MV-4-11 (cell line): ENCODE data around the gene TMPRSS13.
"Not testable (repeated sequence)": the region's sequence is repeated elsewhere in the genome, so short reads cannot be mapped to it uniquely, and the experiment has no call there.

Source experiments
- DNase-seq: peaks from one replicate; lab custom pipeline; 2025; lab: John Stamatoyannopoulos, UW

Gene TMPRSS13

GRCh38 chr11:117930668-117931330 is 1.6 kb upstream of the TMPRSS13 start:
- DNase-seq = peak; percentile 38

- DNase-seq = no peak
These were observed 841 bp upstream of the TMPRSS13 start for GRCh38 chr11:117929916-117930570.

GRCh38 chr11:117928446-117929141 is 608 bp downstream of the TMPRSS13 start:
- peak; percentile 60 for DNase-seq

GRCh38 chr11:117927926-117928325 is 1.3 kb downstream of the TMPRSS13 start:
- DNase-seq = no peak

- not testable (repeated sequence) for DNase-seq
These were observed 3.0 kb downstream of the TMPRSS13 start for GRCh38 chr11:117926166-117926565.

- no peak for DNase-seq
These were observed 3.8 kb downstream of the TMPRSS13 start for GRCh38 chr11:117925198-117925925.

GRCh38 chr11:117924631-117925170 is 4.5 kb downstream of the TMPRSS13 start:
- DNase-seq = no peak

GRCh38 chr11:117923773-117924172 is 5.4 kb downstream of the TMPRSS13 start:
- DNase-seq = no peak

GRCh38 chr11:117923275-117923674 is 5.9 kb downstream of the TMPRSS13 start:
- no peak for DNase-seq

- no peak for DNase-seq
These were observed 7.3 kb downstream of the TMPRSS13 start for GRCh38 chr11:117921893-117922292.

GRCh38 chr11:117921456-117921855 is 7.7 kb downstream of the TMPRSS13 start:
- DNase-seq = no peak

- DNase-seq = no peak
These were observed 9.4 kb downstream of the TMPRSS13 start for GRCh38 chr11:117919781-117920221.

GRCh38 chr11:117919341-117919740 is 9.9 kb downstream of the TMPRSS13 start:
- DNase-seq = no peak

- DNase-seq = no peak
These were observed 10.6 kb downstream of the TMPRSS13 start for GRCh38 chr11:117918366-117919255.

- no peak for DNase-seq
These were observed 11.5 kb downstream of the TMPRSS13 start for GRCh38 chr11:117917591-117918151.

GRCh38 chr11:117916956-117917355 is 12.2 kb downstream of the TMPRSS13 start:
- DNase-seq = no peak

GRCh38 chr11:117915672-117916235 is 13.4 kb downstream of the TMPRSS13 start:
- no peak for DNase-seq

GRCh38 chr11:117914991-117915618 is 14.1 kb downstream of the TMPRSS13 start:
- no peak for DNase-seq

- DNase-seq = no peak
These were observed 14.8 kb downstream of the TMPRSS13 start for GRCh38 chr11:117914398-117914761.
